Measurements from ENCODE around the gene PCNT.

DNA sequence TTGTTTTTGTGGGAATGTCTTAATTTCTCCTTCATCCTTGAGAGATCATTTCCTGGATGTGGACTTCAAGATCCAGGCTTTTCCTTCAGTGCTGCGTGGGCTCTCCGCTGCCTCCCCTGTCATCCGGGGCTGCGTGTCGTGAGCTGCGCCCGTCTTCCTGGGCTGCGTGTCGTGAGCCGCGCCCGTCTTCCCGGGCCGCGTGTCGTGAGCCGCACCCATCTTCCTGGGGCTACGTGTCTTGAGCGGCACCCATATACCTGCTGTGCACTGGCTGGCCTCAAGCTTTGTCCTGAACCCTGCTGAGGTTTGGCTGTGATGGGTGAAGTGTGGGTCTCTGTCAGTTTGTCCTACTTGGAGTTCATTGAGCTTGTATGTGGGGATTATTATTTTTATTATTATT lies 55.1 kb downstream of the PCNT start:
- TF ChIP-seq PML (IDR thresholded peaks at IDR 0.05; ENCODE audit: low read length): no peak
- TF ChIP-seq, protein P1, sequence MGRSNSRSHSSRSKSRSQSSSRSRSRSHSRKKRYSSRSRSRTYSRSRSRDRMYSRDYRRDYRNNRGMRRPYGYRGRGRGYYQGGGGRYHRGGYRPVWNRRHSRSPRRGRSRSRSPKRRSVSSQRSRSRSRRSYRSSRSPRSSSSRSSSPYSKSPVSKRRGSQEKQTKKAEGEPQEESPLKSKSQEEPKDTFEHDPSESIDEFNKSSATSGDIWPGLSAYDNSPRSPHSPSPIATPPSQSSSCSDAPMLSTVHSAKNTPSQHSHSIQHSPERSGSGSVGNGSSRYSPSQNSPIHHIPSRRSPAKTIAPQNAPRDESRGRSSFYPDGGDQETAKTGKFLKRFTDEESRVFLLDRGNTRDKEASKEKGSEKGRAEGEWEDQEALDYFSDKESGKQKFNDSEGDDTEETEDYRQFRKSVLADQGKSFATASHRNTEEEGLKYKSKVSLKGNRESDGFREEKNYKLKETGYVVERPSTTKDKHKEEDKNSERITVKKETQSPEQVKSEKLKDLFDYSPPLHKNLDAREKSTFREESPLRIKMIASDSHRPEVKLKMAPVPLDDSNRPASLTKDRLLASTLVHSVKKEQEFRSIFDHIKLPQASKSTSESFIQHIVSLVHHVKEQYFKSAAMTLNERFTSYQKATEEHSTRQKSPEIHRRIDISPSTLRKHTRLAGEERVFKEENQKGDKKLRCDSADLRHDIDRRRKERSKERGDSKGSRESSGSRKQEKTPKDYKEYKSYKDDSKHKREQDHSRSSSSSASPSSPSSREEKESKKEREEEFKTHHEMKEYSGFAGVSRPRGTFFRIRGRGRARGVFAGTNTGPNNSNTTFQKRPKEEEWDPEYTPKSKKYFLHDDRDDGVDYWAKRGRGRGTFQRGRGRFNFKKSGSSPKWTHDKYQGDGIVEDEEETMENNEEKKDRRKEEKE (IDR thresholded peaks at IDR 0.05): no peak
- TF ChIP-seq, protein P2, sequence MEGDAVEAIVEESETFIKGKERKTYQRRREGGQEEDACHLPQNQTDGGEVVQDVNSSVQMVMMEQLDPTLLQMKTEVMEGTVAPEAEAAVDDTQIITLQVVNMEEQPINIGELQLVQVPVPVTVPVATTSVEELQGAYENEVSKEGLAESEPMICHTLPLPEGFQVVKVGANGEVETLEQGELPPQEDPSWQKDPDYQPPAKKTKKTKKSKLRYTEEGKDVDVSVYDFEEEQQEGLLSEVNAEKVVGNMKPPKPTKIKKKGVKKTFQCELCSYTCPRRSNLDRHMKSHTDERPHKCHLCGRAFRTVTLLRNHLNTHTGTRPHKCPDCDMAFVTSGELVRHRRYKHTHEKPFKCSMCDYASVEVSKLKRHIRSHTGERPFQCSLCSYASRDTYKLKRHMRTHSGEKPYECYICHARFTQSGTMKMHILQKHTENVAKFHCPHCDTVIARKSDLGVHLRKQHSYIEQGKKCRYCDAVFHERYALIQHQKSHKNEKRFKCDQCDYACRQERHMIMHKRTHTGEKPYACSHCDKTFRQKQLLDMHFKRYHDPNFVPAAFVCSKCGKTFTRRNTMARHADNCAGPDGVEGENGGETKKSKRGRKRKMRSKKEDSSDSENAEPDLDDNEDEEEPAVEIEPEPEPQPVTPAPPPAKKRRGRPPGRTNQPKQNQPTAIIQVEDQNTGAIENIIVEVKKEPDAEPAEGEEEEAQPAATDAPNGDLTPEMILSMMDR (IDR thresholded peaks at IDR 0.05 in 2 of 3, conservative IDR thresholded peaks at IDR 0.05 in 1 of 3; ENCODE audit: control insufficient read depth in 2 of 3, extremely low read depth in 1 of 3, insufficient read depth in 1 of 3, low read depth in 3 of 3, low read length in 3 of 3): no peak
- TF ChIP-seq, protein P3, sequence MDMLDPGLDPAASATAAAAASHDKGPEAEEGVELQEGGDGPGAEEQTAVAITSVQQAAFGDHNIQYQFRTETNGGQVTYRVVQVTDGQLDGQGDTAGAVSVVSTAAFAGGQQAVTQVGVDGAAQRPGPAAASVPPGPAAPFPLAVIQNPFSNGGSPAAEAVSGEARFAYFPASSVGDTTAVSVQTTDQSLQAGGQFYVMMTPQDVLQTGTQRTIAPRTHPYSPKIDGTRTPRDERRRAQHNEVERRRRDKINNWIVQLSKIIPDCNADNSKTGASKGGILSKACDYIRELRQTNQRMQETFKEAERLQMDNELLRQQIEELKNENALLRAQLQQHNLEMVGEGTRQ (IDR thresholded peaks at IDR 0.05; ENCODE audit: borderline replicate concordance, low read depth, low read length): no peak
- no peak for TF ChIP-seq EZH2 (IDR thresholded peaks at IDR 0.05; ENCODE audit: borderline replicate concordance, control insufficient read depth, low read depth, low read length)
- no peak for TF ChIP-seq POLR2A (IDR thresholded peaks at IDR 0.05; ENCODE audit: low read depth, low read length)
- no peak for TF ChIP-seq EP300 (IDR thresholded peaks at IDR 0.05; ENCODE audit: borderline replicate concordance in 1 of 2, control insufficient read depth in 1 of 2, low read depth in 2 of 2, low read length in 2 of 2)
- TF ChIP-seq CBX3 (IDR thresholded peaks at IDR 0.05; ENCODE audit: borderline replicate concordance, low read depth): no peak
- TF ChIP-seq, protein P4, sequence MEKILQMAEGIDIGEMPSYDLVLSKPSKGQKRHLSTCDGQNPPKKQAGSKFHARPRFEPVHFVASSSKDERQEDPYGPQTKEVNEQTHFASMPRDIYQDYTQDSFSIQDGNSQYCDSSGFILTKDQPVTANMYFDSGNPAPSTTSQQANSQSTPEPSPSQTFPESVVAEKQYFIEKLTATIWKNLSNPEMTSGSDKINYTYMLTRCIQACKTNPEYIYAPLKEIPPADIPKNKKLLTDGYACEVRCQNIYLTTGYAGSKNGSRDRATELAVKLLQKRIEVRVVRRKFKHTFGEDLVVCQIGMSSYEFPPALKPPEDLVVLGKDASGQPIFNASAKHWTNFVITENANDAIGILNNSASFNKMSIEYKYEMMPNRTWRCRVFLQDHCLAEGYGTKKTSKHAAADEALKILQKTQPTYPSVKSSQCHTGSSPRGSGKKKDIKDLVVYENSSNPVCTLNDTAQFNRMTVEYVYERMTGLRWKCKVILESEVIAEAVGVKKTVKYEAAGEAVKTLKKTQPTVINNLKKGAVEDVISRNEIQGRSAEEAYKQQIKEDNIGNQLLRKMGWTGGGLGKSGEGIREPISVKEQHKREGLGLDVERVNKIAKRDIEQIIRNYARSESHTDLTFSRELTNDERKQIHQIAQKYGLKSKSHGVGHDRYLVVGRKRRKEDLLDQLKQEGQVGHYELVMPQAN (conservative IDR thresholded peaks at IDR 0.05): no peak
- no peak for TF ChIP-seq KDM1A (IDR thresholded peaks at IDR 0.05; ENCODE audit: borderline replicate concordance)
- TF ChIP-seq, protein P5, sequence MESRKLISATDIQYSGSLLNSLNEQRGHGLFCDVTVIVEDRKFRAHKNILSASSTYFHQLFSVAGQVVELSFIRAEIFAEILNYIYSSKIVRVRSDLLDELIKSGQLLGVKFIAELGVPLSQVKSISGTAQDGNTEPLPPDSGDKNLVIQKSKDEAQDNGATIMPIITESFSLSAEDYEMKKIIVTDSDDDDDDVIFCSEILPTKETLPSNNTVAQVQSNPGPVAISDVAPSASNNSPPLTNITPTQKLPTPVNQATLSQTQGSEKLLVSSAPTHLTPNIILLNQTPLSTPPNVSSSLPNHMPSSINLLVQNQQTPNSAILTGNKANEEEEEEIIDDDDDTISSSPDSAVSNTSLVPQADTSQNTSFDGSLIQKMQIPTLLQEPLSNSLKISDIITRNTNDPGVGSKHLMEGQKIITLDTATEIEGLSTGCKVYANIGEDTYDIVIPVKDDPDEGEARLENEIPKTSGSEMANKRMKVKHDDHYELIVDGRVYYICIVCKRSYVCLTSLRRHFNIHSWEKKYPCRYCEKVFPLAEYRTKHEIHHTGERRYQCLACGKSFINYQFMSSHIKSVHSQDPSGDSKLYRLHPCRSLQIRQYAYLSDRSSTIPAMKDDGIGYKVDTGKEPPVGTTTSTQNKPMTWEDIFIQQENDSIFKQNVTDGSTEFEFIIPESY (IDR thresholded peaks at IDR 0.05): no peak
- no peak for TF ChIP-seq HDAC2 (IDR thresholded peaks at IDR 0.05)
